Sciatic nerve (tissue), 2 donors: ENCODE results near the gene THAP7. TPM values are rescaled to one million over a fixed set of nuclear protein-coding genes. Genes with fewer than 3 reads are reported as not detected.
"Not testable (repeated sequence)": the region's sequence is repeated elsewhere in the genome, so short reads cannot be mapped to it uniquely, and the experiment has no call there.

Experiments
- ATAC-seq: fragments of 200-7000 bp; cut with Tn5 transposase; one replicate; pipeline ENCODE4 v1.9.1; 2020; ENCODE audit warnings: mild to moderate bottlenecking, moderate library complexity
- DNase-seq: peaks from one replicate; pipeline ENCODE4 v3.0.0-alpha.2; 2020; ENCODE audit warnings: low spot score
- intact Hi-C: fragments of 100-400 bp; cut with DNase I; formaldehyde crosslinking; loops from one replicate; pipeline ENCODE4 v1.14.2; 2022
- total RNA-seq: library from RNA; stranded (reverse); fragmentation: NEBNext Ultra II Directional; extraction: Animal tissue kit (Norgen Biotek cat#: 25700); gene quantifications from one replicate; pipeline ENCODE4 v1.2.1, GENCODE V29; 2021
- donor health status: DM: no; HTN: no; CAD: no.
- donor health status: DM: no; HTN: no; CAD: no.

THAP7 gene
- total RNA-seq, 1 donor from 2014 or later, result 21.9 TPM

DNA sequence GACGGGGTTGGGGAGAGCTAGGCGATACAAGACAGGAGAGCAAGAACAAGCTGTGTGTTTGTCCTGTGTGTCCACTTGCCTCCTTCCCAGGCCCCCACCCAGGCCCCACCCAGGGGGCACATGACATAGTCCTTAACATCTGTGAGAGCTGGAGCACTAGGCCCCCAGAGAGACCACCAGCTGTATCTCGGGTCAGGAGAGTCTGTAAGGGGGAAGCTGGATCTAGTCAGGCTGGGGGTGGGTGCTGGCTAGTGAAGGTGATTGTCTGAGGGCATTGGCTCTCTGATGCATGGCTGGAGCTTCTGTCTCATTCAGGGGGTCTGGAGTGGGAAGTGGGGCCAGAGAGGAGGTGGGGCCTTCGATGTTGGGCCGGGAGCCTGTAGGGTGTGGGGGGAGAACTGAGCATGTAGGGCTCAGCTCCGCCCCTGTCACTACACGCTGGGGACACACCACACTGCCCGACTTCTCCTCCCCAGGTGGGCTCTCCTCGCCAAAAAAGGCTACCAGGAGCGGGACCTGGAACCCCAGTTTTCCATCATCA is 13.6 kb upstream of the THAP7 start:
- no peak for ATAC-seq
- intact Hi-C loops, result no loop called here
- DNase-seq, result no peak

- DNase-seq, result no peak
- intact Hi-C loops, result no loop called here
- ATAC-seq, result peak; percentile 55
These were observed 13.0 kb upstream of the THAP7 start, which contains the start of gene P2RX6 for GRCh38 chr22:21014726-21015465. Gene P2RX6, plus strand, starts transcription at chr22:21015165. Its CDS starts 10 bp downstream, at chr22:21015175.

DNA sequence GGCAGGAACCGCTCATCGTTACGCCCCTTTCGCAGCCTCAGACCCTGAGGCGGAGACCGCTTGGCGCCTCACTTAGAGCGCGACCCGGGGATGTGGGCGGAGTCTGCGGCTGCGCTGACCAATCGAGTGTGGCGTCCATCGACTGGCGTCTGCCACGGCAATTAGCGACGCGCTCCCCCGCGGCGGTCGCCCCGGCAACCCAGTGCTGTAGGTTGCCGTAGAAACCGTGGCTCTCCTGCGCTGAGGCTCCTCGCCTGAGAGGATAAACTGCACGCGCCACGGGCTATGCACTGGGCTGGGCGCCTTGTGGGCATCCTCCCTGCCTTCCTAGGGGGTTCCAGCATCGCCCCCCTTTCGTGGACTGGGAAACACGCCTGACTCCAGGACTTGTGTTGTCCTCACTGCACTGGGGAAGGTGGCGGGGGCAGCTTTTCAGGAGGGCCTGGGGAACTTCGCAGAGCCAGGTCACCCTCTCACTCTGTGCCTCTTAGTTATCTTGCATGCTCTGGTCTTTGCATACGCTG is 12.3 kb upstream of the THAP7 start:
- intact Hi-C loops, result no loop called here
- ATAC-seq (peak; percentile 96), DNase-seq (peak; percentile 89)

GRCh38 chr22:21013657-21014201 is 11.8 kb upstream of the THAP7 start:
- intact Hi-C loops, result no loop called here
- ATAC-seq (peak; percentile 6), DNase-seq (no peak)

GRCh38 chr22:21012446-21013407 is 10.8 kb upstream of the THAP7 start:
- DNase-seq (no peak), ATAC-seq (no peak)
- intact Hi-C loops, result no loop called here

DNA sequence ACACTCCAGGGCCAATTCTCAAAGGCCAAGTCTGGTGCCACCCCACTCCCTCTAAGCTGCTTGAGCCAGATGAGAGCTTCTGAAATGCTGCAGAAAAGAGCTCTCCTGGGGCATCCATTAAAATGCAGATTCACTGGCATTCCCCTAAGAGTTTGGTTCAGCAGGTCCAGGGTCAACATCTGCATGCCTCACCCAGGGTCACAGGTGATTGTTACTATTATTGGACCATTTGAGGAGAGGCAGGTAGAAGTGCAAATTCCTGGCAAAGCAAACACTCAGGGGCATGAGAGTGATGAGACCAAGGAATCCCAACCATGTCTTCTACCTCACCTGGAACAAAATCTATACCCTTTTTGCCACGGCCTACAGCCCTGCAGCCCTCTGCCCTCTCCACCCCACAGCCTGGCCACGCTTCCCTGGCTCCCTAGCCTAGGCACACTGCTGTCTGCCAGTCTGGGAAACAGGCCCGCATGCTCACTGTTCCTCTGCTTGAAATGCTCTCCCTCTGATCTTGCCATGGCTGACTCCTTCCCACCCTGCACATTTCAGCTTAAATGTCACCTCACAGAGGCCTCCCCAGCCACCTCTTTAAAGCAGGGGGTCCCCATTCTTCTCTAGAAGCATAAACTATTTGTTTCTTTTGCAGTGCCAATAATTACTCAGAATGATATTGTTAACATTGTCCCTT is 8.7 kb upstream of the THAP7 start:
- DNase-seq, result no peak
- intact Hi-C loops, result no loop called here

GRCh38 chr22:21009638-21010425 is 7.9 kb upstream of the THAP7 start:
- ATAC-seq (no peak), DNase-seq (no peak)
- intact Hi-C loops, result no loop called here

More for the DNA sequence above, 8.7 kb upstream of the THAP7 start:
- no peak for ATAC-seq

DNA sequence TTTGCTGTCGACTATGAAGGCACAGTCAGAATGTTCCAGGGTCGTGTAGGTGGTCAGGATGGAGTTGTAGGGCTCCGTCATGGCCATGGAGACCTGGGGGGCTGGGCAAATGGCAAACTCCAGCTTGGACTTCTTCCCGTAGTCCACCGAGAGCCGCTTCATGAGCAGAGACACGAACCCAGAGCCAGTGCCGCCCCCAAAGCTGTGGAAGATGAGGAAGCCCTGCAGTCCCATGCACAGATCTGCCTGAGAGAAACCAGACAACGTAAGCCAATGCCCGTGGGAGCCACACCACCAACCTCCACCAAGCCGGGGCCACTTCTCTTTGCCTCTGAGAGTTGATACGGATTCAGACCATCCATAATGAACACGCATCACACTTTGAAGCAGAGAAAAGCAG is 7.3 kb upstream of the THAP7 start:
- intact Hi-C loops, DNase-seq, ATAC-seq: not testable (repeated sequence)

DNA sequence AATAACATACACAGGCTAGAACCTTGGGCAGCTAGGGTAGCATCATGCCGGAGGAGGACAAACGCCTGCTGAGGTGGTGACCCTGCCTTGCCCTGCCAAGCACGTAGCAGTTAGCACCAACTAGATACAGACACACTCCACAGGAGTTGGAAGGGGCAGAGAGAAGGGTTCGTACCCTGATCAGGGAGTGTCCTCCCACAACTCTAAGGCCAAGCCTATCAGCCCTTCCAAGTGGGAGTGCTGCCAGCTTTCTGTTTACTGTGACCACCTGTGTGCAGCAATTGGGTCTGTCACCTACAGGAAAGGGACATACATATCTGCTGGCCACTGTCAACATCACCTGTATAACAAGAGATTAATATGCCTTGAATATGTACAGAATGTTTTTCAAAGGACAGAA is 1.9 kb upstream of the THAP7 start:
- intact Hi-C loops, result no loop called here
- DNase-seq (no peak), ATAC-seq (no peak)

GRCh38 chr22:21000987-21001600 is 824 bp downstream of the THAP7 start:
- peak; percentile 0 for ATAC-seq
- intact Hi-C loops, result no loop called here
- no peak for DNase-seq

DNA sequence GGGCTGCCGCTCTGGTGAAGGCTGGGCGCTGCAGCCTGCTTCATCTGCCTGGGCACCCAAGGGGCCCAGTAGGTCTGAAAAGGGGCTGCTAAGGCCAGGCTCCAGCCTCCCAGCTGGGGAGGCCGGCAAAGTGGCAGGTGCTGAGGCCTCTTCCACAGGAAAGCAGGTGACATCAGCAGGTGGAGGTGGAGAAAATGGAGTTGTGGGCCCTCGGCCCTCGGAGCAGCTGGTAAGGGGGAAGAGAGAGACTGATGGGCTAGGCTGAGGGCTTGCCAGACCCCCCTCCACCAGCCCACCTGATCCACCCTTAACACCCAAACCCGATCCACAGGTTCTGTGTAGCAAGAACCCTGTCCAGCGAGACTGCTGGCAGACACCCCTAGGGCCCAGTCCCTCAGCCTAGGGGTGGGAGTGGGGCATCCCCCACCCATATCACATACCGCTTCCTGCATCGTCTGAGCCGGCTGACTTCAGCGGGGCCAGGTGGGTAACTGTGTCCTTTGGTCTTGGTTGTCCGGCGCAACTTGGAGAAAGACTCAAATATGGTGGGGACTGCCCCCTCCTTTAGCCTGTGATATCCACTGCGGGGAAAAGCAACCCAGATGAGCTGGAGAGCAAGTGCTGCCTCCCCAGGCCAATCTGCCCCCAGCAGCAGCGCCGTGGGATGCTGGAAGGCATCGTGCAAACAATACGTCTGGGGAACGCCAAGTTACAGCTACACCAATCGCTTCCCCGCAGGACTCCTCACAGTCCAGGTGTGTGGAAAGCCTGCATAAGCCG is 1.5 kb downstream of the THAP7 start:
- intact Hi-C loops, result no loop called here
- ATAC-seq (no peak), DNase-seq (no peak)

GRCh38 chr22:20999350-21000206 is 2.3 kb downstream of the THAP7 start:
- no peak for DNase-seq
- intact Hi-C loops, result no loop called here

DNA sequence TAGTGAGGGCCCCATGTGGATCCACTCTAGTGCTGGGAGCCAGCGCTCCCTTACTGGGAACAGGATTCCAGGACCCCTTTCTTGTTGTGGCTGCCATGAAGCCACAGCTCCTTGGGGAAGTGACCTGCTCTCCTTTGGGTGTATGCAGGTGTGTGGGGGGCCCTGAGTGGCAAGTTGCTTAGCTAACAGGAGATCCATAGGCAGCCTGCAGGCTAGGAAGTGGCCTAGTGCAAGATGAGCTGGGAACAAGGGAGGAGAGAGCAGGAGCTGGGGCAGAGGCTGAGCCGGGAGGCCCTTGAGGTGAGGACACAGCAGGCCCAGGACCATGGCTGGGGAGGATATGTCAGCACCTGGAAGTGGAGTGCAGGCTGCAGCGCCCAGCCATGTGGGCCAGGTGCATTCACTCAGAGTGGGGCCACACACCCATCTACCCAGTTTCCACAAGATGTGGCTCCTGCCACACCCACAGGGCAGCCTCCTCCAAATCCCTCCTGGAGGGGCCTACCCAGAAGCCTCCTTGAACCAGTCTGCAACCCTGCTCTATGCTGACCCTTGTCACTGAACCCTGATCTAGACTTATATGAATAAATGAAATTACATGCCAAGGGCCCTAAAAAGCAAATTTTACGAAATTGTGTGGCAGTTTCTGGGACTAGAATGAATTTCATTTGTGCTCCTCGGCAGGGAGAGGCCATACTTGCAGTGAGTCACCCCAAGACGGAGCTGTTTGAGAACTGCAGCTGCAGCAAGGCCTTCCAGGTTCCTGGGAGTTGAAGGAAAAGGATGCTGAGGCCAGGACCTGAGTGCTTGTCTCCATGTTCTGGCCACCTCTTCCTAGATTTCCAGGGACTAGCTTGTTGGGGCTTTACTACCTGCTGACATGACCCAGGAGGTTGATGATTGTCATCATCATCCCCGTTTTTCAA is 3.2 kb downstream of the THAP7 start:
- intact Hi-C loops, result no loop called here
- no peak for ATAC-seq
- DNase-seq, result no peak

More at GRCh38 chr22:20999350-21000206, 2.3 kb downstream of the THAP7 start:
- no peak for ATAC-seq

- DNase-seq (no peak), ATAC-seq (no peak)
- intact Hi-C loops, result no loop called here
These were observed 4.2 kb downstream of the THAP7 start for GRCh38 chr22:20997536-20998257.
